ENCODE measurements around the gene HUNK.

HUNK gene

GRCh38 chr21:31931644-31932469, 59.0 kb downstream of the HUNK start:
- in situ Hi-C loops (cut with MboI; ENCODE audit: low pct_unique_long_range_greater_than_20kb, low sequenced_read_pairs, unreplicated experiment) = no loop called here
- no peak for TF ChIP-seq CTCF (IDR thresholded peaks at IDR 0.05; ENCODE audit: extremely low read depth, insufficient read depth, missing control alignments)
- no peak for DNase-seq (ENCODE audit: low spot score)

GRCh38 chr21:31932470-31932764, 59.6 kb downstream of the HUNK start:
- DNase-seq (ENCODE audit: low spot score) = no peak
- TF ChIP-seq CTCF (IDR thresholded peaks at IDR 0.05; ENCODE audit: extremely low read depth, insufficient read depth, missing control alignments) = no peak
- in situ Hi-C loops (cut with MboI; ENCODE audit: low pct_unique_long_range_greater_than_20kb, low sequenced_read_pairs, unreplicated experiment) = no loop called here

- no peak for TF ChIP-seq CTCF (IDR thresholded peaks at IDR 0.05; ENCODE audit: extremely low read depth, insufficient read depth, missing control alignments)
- no peak for DNase-seq (ENCODE audit: low spot score)
- in situ Hi-C loops (cut with MboI; ENCODE audit: low pct_unique_long_range_greater_than_20kb, low sequenced_read_pairs, unreplicated experiment) = no loop called here
Measured at GRCh38 chr21:31937303-31937702, 64.5 kb downstream of the HUNK start.

- no peak for DNase-seq (ENCODE audit: low spot score)
- no peak for TF ChIP-seq CTCF (IDR thresholded peaks at IDR 0.05; ENCODE audit: extremely low read depth, insufficient read depth, missing control alignments)
- in situ Hi-C loops (cut with MboI; ENCODE audit: low pct_unique_long_range_greater_than_20kb, low sequenced_read_pairs, unreplicated experiment) = no loop called here
Measured at GRCh38 chr21:31938330-31939301, 65.8 kb downstream of the HUNK start.

GRCh38 chr21:31941694-31942093, 68.9 kb downstream of the HUNK start:
- TF ChIP-seq CTCF (IDR thresholded peaks at IDR 0.05; ENCODE audit: extremely low read depth, insufficient read depth, missing control alignments) = no peak
- in situ Hi-C loops (cut with MboI; ENCODE audit: low pct_unique_long_range_greater_than_20kb, low sequenced_read_pairs, unreplicated experiment) = no loop called here

GRCh38 chr21:31943561-31943960, 70.7 kb downstream of the HUNK start:
- in situ Hi-C loops (cut with MboI; ENCODE audit: low pct_unique_long_range_greater_than_20kb, low sequenced_read_pairs, unreplicated experiment) = no loop called here
- DNase-seq (ENCODE audit: low spot score) = no peak
- TF ChIP-seq CTCF (IDR thresholded peaks at IDR 0.05; ENCODE audit: extremely low read depth, insufficient read depth, missing control alignments) = no peak

More at GRCh38 chr21:31941694-31942093, 68.9 kb downstream of the HUNK start:
- no peak for DNase-seq (ENCODE audit: low spot score)
